Measurements from ENCODE around the gene PLIN5. TPM values are rescaled to one million over a fixed set of nuclear protein-coding genes. Genes with fewer than 3 reads are reported as not detected.
"Not testable (repeated sequence)": the region's sequence is repeated elsewhere in the genome, so short reads cannot be mapped to it uniquely, and the experiment has no call there.

Gene PLIN5
- polyA plus RNA-seq, 3 donors = 38.2 to 205 (median 66.1) TPM

GRCh38 chr19:4571305-4571917 is 36.4 kb upstream of the PLIN5 start:
- WGBS, 3 donors = 53 to 64% (median 58%) methylated on average over 20 to 22 of the region's 22 CpGs
- no peak overlapping the region for H3K27ac ChIP-seq (ENCODE audit: low read depth, low read length)

- no peak overlapping the region for H3K27ac ChIP-seq (ENCODE audit: low read depth, low read length)
- 85 to 91% (median 88%) methylated on average over 5 of the region's 5 CpGs for WGBS, 3 donors
These were observed 35.9 kb upstream of the PLIN5 start for GRCh38 chr19:4570916-4571304.

DNA sequence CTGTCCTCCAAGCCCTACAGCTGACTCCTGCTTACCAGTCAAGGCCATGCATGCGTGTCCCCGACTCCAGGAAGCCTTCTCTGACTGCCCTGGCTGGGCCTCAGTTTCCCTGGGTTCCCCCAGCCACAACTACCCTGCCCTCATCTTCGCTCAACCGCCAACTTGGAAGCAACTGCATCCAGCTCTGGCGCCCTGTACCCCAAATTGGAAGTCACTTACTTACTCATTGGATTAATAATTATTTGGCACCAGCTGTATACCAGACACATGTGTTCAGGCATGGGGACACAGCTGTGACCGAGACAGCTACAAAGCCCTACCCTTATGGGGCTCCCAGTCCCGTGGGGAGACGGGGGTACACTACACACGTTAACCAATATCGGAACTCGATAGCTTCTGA is 35.4 kb upstream of the PLIN5 start:
- no peak overlapping the region for H3K27ac ChIP-seq (ENCODE audit: low read depth, low read length)
- 78 to 91% (median 89%) methylated on average over 11 of the region's 11 CpGs for WGBS, 3 donors

GRCh38 chr19:4568886-4569285 is 33.9 kb upstream of the PLIN5 start:
- 69 to 82% (median 76%) methylated on average over 7 of the region's 7 CpGs for WGBS, 3 donors
- H3K27ac ChIP-seq (ENCODE audit: low read depth, low read length) = no peak overlapping the region

GRCh38 chr19:4567584-4568071 is 32.6 kb upstream of the PLIN5 start:
- H3K27ac ChIP-seq (ENCODE audit: low read depth, low read length) = no peak overlapping the region
- 45 to 55% (median 48%) methylated on average over 14 of the region's 14 CpGs for WGBS, 3 donors

GRCh38 chr19:4566402-4567051 is 31.5 kb upstream of the PLIN5 start:
- WGBS, 3 donors = 82 to 91% (median 85%) methylated on average over 35 of the region's 35 CpGs
- no peak overlapping the region for H3K27ac ChIP-seq (ENCODE audit: low read depth, low read length)

- 54 to 83% (median 59%) methylated on average over 5 of the region's 5 CpGs for WGBS, 3 donors
These were observed 28.5 kb upstream of the PLIN5 start for GRCh38 chr19:4563562-4563961.

DNA sequence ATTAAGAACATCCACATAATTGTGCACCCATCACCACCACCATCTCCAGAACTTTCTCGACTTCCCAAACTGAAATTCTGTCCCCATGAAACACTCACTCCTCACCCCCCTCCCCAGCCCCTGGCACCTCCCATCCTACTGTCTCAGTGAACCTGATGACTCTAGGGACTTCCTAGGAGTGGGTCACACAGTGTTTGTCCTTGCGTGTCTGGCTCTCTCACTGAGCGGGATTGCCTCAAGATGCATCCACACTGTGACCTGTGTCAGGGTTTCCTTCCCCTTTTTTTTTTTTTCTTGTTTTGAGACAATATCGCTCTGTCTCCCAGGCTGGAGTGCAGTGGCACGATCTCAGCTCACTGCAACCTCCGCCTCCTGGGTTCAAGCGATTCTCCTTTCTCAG is 27.1 kb upstream of the PLIN5 start:
- not testable (repeated sequence) for H3K27ac ChIP-seq (ENCODE audit: low read depth, low read length)
- 48 to 81% (median 55%) methylated on average over 6 to 7 of the region's 7 CpGs for WGBS, 3 donors

More at GRCh38 chr19:4563562-4563961, 28.5 kb upstream of the PLIN5 start:
- H3K27ac ChIP-seq (ENCODE audit: low read depth, low read length) = not testable (repeated sequence)

- H3K27ac ChIP-seq (ENCODE audit: low read depth, low read length) = peak within 1 kb of the TSS; percentile 19
- WGBS, 3 donors = 35 to 69% (median 42%) methylated on average over 13 of the region's 13 CpGs
These were observed 24.5 kb upstream of the PLIN5 start, which contains the start of gene SEMA6B for GRCh38 chr19:4559569-4559968. SEMA6B (minus strand) TSS chr19:4559684; CDS start chr19:4558457, 1,227 bp downstream.

DNA sequence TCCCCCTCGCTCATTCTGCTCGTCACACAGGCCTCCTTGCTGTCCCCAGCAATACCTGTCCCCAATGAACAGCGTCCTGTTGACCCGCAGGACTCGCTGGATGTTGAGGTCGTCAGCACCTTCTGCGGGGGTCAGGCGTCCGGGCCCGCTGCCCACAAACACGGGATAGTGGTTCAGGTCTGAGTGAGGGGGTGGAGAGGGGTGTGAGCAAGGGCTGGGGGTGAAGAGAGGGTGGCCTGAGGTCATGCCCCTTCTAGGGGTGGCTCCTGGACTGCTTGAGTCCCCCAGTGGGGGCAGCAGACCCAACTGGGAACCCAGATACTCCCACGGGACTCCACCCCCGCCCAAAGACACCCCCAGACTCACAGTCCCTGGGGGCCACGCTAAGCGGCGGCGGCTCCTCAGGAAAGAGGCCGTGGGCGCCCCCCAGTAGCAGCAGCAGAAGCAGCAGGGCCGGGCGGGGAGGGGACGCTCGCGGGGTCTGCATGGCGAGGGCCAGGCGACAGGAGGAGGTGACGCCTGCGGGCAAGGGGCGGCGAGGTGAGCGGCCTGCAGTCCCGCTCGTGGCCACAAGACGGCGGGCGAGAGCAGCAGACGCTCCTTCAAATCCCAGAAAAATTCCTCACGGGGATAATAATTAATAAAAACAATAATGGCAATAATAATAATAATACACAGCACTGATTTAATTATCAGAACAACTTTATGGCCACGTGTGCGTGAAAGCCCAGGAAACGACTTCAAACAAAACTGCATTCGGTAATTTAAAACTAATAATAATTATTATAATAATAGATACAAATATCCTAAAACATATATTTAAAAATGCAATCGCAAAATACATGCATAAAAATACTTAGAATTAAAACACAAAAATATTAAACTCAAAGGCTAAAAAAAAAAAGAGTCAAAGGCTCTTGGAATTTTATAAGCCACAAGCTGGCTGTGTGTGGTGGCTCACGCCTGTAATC is 23.2 kb upstream of the PLIN5 start:
- WGBS, 3 donors = 20 to 23% (median 22%) methylated on average over 38 to 44 of the region's 44 CpGs
- no peak overlapping the region for H3K27ac ChIP-seq (ENCODE audit: low read depth, low read length)

GRCh38 chr19:4557144-4557970 is 22.3 kb upstream of the PLIN5 start:
- 72 to 82% (median 80%) methylated on average over 30 to 33 of the region's 33 CpGs for WGBS, 3 donors
- H3K27ac ChIP-seq (ENCODE audit: low read depth, low read length) = no peak overlapping the region

DNA sequence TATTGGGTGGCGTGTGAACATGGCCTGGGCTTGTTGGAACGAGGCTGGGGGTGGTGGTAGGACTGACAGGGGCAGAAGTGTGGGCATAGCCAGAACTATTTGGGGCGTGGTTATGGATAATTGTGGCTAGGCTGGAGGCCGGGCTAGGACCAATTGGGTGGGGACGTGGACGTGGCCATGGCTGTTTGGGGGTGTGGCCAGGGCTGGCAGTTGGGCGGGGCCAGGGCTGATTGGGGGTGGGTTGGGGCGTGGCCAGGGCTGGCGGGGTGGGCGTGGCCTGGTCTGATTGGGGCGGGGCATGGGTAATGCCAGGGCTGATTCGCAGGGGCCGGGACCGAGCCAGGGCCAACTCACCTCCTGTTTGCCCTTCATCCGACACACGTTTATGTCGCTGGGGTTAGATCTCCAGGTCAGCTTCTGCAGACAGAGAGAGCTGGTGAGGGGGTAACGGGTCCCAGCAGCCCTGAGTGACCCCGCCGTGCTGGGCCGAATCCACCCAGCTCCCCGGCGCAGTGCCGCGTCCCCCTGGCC is 21.6 kb upstream of the PLIN5 start:
- 60 to 81% (median 78%) methylated on average over 21 to 25 of the region's 25 CpGs for WGBS, 3 donors
- no peak overlapping the region for H3K27ac ChIP-seq (ENCODE audit: low read depth, low read length)

DNA sequence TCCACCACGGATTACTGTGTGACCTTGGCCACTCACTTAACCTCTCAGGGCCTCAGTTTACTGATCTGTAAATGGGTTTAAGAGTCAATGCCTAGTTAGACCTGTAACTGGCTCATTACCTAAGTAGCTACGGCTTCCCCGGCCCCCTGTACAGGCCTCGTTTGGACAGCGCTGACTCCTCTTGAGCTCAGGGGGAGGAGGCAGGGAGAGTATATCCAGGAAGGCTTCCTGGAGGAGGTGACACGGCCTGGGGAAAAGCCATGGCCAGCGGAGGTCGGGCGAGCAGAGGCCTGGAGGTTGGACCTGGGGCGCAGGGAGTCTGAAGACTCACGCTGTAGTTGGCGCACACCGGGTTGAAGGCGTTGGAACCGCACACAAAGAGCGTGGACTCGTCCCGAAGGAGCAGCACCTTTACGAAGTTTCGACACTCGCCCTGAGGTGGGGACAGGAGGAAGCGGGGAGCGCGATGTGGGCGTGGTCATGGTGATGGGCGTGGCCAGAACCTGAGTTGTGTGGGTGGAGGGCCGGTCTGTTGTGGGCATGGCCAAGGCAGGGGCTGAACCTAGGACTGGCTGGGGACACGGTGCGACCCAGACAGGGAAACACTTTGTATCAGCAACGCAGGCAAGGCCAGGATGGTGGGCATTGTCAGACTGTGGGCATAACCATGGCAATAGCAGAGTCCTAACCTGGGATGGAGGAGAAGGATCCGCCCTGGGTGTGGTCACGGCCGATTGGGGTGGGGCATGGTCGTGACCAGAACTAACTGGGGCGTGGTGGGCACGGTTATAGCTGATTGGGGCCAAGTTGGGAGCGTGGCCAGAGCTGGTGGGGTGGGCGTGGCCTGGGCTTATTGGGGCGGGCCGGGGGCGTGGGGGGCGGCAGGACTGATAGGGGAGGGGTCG is 20.9 kb upstream of the PLIN5 start:
- 74 to 78% (median 77%) methylated on average over 42 to 43 of the region's 43 CpGs for WGBS, 3 donors
- H3K27ac ChIP-seq (ENCODE audit: low read depth, low read length) = no peak overlapping the region

GRCh38 chr19:4554717-4555116 is 19.7 kb upstream of the PLIN5 start:
- H3K27ac ChIP-seq (ENCODE audit: low read depth, low read length) = no peak overlapping the region
- WGBS, 3 donors = 75 to 79% (median 78%) methylated on average over 7 of the region's 7 CpGs

- 63 to 92% (median 79%) methylated on average over 3 of the region's 3 CpGs for WGBS, 3 donors
- no peak overlapping the region for H3K27ac ChIP-seq (ENCODE audit: low read depth, low read length)
These were observed 18.8 kb upstream of the PLIN5 start for GRCh38 chr19:4553775-4554174.

DNA sequence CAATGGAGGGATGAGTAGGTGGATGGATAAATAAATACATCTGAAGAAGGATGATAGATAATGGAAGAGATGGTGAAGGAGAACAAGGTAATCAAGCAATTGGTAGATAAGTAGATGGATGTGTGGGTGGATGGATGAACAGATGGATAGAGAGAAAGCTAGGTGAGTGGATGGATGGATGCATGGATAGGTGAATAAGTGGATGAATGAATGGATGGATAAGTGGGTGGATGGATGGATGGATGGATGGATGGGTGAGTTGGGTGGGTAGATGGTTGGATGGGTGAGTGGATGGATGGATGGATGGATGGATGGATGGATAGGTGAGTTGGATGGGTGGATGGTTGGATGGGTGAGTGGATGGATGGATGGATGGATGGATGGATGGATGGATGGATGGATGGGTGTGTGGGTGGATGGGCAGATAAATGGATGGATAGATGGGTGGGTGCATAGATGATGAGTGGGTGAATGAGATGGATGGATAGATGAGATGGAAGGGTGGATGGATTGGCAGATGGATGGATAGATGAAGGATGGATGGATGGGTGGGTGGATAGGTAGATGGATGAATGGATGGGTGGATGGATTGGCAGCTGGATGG is 18.2 kb upstream of the PLIN5 start:
- no peak overlapping the region for H3K27ac ChIP-seq (ENCODE audit: low read depth, low read length)

- H3K27ac ChIP-seq (ENCODE audit: low read depth, low read length) = no peak overlapping the region
- 79 to 89% (median 84%) methylated on average over 18 of the region's 18 CpGs for WGBS, 3 donors
These were observed 17.4 kb upstream of the PLIN5 start for GRCh38 chr19:4552525-4552819.

Data from adipose tissue (tissue), 3 donors.